Lower lobe of right lung (tissue), 2 donors: Measurements from ENCODE around the gene ADAMTS16. TPM values are rescaled to one million over a fixed set of nuclear protein-coding genes. Genes with fewer than 3 reads are reported as not detected.

Experiments
- ATAC-seq, 2 donors: fragments of 200-7000 bp; cut with Tn5 transposase; one replicate each; pipeline ENCODE4 v1.9.1; 2020 to 2022; ENCODE audit warnings: mild to moderate bottlenecking in 2 of 2, moderate library complexity in 2 of 2
- DNase-seq: peaks from one replicate; pipeline ENCODE4 v3.0.0-alpha.2; 2020
- H3K27ac ChIP-seq: fragments of 200-600 bp; one replicate; pipeline ENCODE4 v1.8.0; 2022
- H3K27me3 ChIP-seq: fragments of 200-600 bp; one replicate; pipeline ENCODE4 v1.8.0; 2022; ENCODE audit warnings: low read depth
- H3K36me3 ChIP-seq: fragments of 200-600 bp; one replicate; pipeline ENCODE4 v1.8.0; 2022; ENCODE audit warnings: mild to moderate bottlenecking
- H3K4me1 ChIP-seq: fragments of 200-600 bp; one replicate; pipeline ENCODE4 v1.8.0; 2022
- H3K4me3 ChIP-seq: fragments of 200-600 bp; one replicate; pipeline ENCODE4 v1.8.0; 2022; ENCODE audit warnings: mild to moderate bottlenecking
- H3K9me3 ChIP-seq: fragments of 200-600 bp; one replicate; pipeline ENCODE4 v1.8.0; 2022
- CTCF ChIP-seq: fragments of 200-600 bp; IDR thresholded peaks from one replicate; pipeline ENCODE4 v1.8.0; 2022; ENCODE audit warnings: antibody characterized with exemption, mild to moderate bottlenecking
- intact Hi-C: fragments of 100-400 bp; cut with DNase I; formaldehyde crosslinking; loops from one replicate; pipeline ENCODE4 v1.11.0; 2022
- total RNA-seq: library from RNA; stranded (reverse); fragmentation: NEBNext Ultra II Directional; extraction: Animal tissue kit (Norgen Biotek cat#: 25700); gene quantifications from one replicate; pipeline ENCODE4 v1.2.1, GENCODE V29; 2021
- donor health status: DM: no; HTN: yes; CAD: no; lungs with severe emphysema.

ADAMTS16 gene
- total RNA-seq, 1 donor from 2014 or later = 1.1 TPM

- Histone ChIP-seq H3K27ac (no peak overlapping the region), H3K4me3 (no peak overlapping the region), H3K36me3 (no peaks in the 10 kb centered on the region), H3K4me1 (no peaks in the 10 kb centered on the region), H3K27me3 (no peaks in the 10 kb centered on the region), H3K9me3 (no peaks in the 10 kb centered on the region)
- intact Hi-C loops = no loop called here
- TF ChIP-seq CTCF = no peak
- ATAC-seq (no peak), DNase-seq (no peak)
Observed at GRCh38 chr5:5350101-5350500, 210.0 kb downstream of the ADAMTS16 start.

- H3K4me1 ChIP-seq = no peaks in the 10 kb centered on the region
- DNase-seq = no peak
Observed at GRCh38 chr5:5351288-5351979, 211.3 kb downstream of the ADAMTS16 start.

GRCh38 chr5:5352675-5353074 is 212.5 kb downstream of the ADAMTS16 start:
- ATAC-seq = no peak
- H3K4me1 ChIP-seq = no peaks in the 10 kb centered on the region
- H3K4me3 ChIP-seq = no peak overlapping the region
- intact Hi-C loops = no loop called here
- no peak overlapping the region for H3K27ac ChIP-seq
- DNase-seq = no peak
- TF ChIP-seq CTCF = no peak
- no peaks in the 10 kb centered on the region for H3K27me3 ChIP-seq
- H3K9me3 ChIP-seq = no peaks in the 10 kb centered on the region
- H3K36me3 ChIP-seq = no peaks in the 10 kb centered on the region

More at GRCh38 chr5:5351288-5351979, 211.3 kb downstream of the ADAMTS16 start:
- no peaks in the 10 kb centered on the region for H3K27me3 ChIP-seq
- H3K4me3 ChIP-seq = no peak overlapping the region
- no peaks in the 10 kb centered on the region for H3K36me3 ChIP-seq
- ATAC-seq = no peak
- no peak for TF ChIP-seq CTCF
- no peaks in the 10 kb centered on the region for H3K9me3 ChIP-seq
- no peak overlapping the region for H3K27ac ChIP-seq
- intact Hi-C loops = no loop called here

- TF ChIP-seq CTCF = no peak
- no peaks in the 10 kb centered on the region for H3K9me3 ChIP-seq
- ATAC-seq (no peak), DNase-seq (no peak)
- intact Hi-C loops = no loop called here
- no peaks in the 10 kb centered on the region for H3K27me3 ChIP-seq
- no peaks in the 10 kb centered on the region for H3K36me3 ChIP-seq
- H3K4me1 ChIP-seq = no peaks in the 10 kb centered on the region
- H3K4me3 ChIP-seq = no peak overlapping the region
- H3K27ac ChIP-seq = no peak overlapping the region
Observed at GRCh38 chr5:5353681-5354080, 213.6 kb downstream of the ADAMTS16 start.

- H3K36me3 ChIP-seq = no peaks in the 10 kb centered on the region
- ATAC-seq (no peak), DNase-seq (no peak)
- no peaks in the 10 kb centered on the region for H3K27me3 ChIP-seq
- H3K27ac ChIP-seq = no peak overlapping the region
- intact Hi-C loops = no loop called here
- no peaks in the 10 kb centered on the region for H3K4me1 ChIP-seq
- H3K9me3 ChIP-seq = no peaks in the 10 kb centered on the region
- H3K4me3 ChIP-seq = no peak overlapping the region
- TF ChIP-seq CTCF = no peak
Observed at GRCh38 chr5:5356765-5357164, 216.6 kb downstream of the ADAMTS16 start.
